GM10248 (cell line): ENCODE measurements around the gene EPS8L1.

Experiments used
- CTCF ChIA-PET: fragments of 300-600 bp; sonication (Branson Sonifier 250); formaldehyde crosslinking; extraction: SDS; loops from one replicate; lab custom pipeline; 2021; ENCODE audit warnings: antibody characterized with exemption; lab: Yijun Ruan, JAX
- POLR2A ChIA-PET: fragments of 350-650 bp; sonication (Branson Sonifier 250); formaldehyde crosslinking; extraction: SDS; loops from one replicate; lab custom pipeline; 2020; ENCODE audit warnings: antibody characterized with exemption; lab: Yijun Ruan, JAX
- DNase-seq: peaks from one replicate; pipeline ENCODE4 v3.0.0; 2012; ENCODE audit errors: extremely low spot score
- CTCF ChIP-seq: IDR thresholded peaks from 2 replicates; pipeline ENCODE4 v1.5.1; 2012; ENCODE audit warnings: mild to moderate bottlenecking, low read depth; ENCODE audit errors: extremely low read depth, missing control alignments, control extremely low read depth

EPS8L1 gene

GRCh38 chr19:55083004-55083850 lies 7.6 kb downstream of the EPS8L1 start:
- CTCF ChIA-PET: interaction anchor here (1.1 kb wide), 1 partner anchor 49 kb away, joined by 3 read pairs; no protein-coding TSS in a partner anchor
- DNase-seq: no peak
- no peak for TF ChIP-seq CTCF
- POLR2A ChIA-PET: no interaction called here

GRCh38 chr19:55084416-55084815 lies 8.7 kb downstream of the EPS8L1 start:
- POLR2A ChIA-PET: interaction anchor here (1.2 kb wide), 1 partner anchor 29 kb away, joined by 3 read pairs; no protein-coding TSS in a partner anchor
- no peak for TF ChIP-seq CTCF
- DNase-seq: no peak
- CTCF ChIA-PET: interaction anchor here (1.1 kb wide), 2 partner anchors 12 to 203 kb away, joined by 3 to 4 read pairs; no protein-coding TSS in a partner anchor

GRCh38 chr19:55085923-55086715 lies 10.4 kb downstream of the EPS8L1 start:
- ChIA-PET CTCF (interaction anchor here (0.7 to 1.2 kb wide), 4 partner anchors 15 to 432 kb away, joined by 3 read pairs; no protein-coding TSS in a partner anchor), POLR2A (no interaction called here)
- no peak for TF ChIP-seq CTCF
- no peak for DNase-seq

GRCh38 chr19:55086730-55087541 lies 11.3 kb downstream of the EPS8L1 start:
- ChIA-PET POLR2A (no interaction called here), CTCF (interaction anchor here (0.9 to 2.5 kb wide), 6 partner anchors 14 to 417 kb away, joined by 3 to 9 read pairs (median 3); no protein-coding TSS in a partner anchor)
- DNase-seq: peak; percentile 80
- TF ChIP-seq CTCF: no peak

DNA sequence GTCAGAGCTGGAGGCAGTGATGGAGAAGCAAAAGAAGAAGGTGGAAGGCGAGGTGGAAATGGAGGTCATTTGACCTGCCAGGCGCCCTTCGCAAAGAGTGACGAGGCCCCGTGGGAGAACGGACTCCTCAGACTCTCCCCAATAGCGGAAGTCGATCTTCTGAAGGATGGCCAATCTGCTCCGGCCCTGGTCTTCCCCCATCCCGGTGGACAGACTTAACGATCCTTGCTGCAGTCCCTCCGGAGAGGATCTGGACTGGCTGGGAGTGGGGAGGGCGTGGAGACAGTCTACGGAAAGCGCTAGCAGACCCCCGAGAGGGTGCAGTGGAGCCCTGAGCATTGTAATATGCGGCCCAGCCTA lies 11.9 kb downstream of the EPS8L1 start:
- ChIA-PET CTCF (interaction anchor here (0.7 to 3.2 kb wide), 19 partner anchors 12 to 416 kb away, joined by 3 to 40 read pairs (median 3); partner anchors contain the start of genes EPS8L1 and PPP1R12C), POLR2A (interaction anchor here (1.0 kb wide), 1 partner anchor 315 kb away, joined by 3 read pairs; no protein-coding TSS in a partner anchor)
- no peak for DNase-seq
- TF ChIP-seq CTCF: no peak

GRCh38 chr19:55088021-55088451 lies 12.4 kb downstream of the EPS8L1 start:
- DNase-seq: no peak
- CTCF ChIA-PET: interaction anchor here (0.6 to 3.2 kb wide), 25 partner anchors 8 to 416 kb away, joined by 3 to 40 read pairs (median 4); partner anchors contain the start of genes EPS8L1, PPP1R12C and TMEM238
- TF ChIP-seq CTCF: no peak
- POLR2A ChIA-PET: interaction anchor here (1.0 kb wide), 1 partner anchor 315 kb away, joined by 3 read pairs; no protein-coding TSS in a partner anchor
